DND-41 (cell line): Measurements from ENCODE around the gene OPHN1.

Source experiments
- CTCF ChIP-seq: IDR thresholded peaks from 2 replicates; pipeline ENCODE4 v1.5.1; 2012; ENCODE audit warnings: borderline replicate concordance, low read length, moderate library complexity, mild to moderate bottlenecking; ENCODE audit not compliant: poor library complexity, severe bottlenecking; ENCODE audit errors: extremely low read depth
- EZH2 ChIP-seq: IDR thresholded peaks from 3 replicates; pipeline ENCODE4 v1.6.1; 2012; ENCODE audit warnings: borderline replicate concordance, low read depth, mild to moderate bottlenecking, moderate library complexity, low read length, inconsistent platforms; ENCODE audit not compliant: severe bottlenecking

DNA sequence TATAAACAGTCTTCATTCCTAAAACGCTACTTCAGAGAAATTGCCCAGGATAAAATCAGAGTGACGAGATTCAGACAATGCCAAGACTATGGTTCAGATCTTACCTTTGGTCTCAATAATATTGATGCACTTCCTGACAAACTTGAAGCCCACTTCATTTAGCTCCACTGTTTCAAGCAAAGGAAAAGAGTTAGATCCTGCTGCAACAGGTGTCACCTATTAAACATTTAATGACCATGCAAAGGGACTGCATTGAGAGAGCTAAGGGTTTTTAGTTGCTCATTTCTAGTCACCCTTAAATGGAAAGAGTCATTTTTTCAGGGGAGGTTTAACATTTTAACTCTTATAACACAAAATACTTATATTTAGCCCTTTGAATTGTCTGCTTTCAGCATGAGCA lies 239.5 kb downstream of the OPHN1 start:
- TF ChIP-seq CTCF (no peak), EZH2 (no peak)
